HepG2 (cell line): ENCODE results near the gene ARL10. TPM values are rescaled to one million over a fixed set of nuclear protein-coding genes. Genes with fewer than 3 reads are reported as not detected.

Experiments
- ATAC-seq: fragments of 200-7000 bp; cut with Tn5 transposase; 3 replicates; pipeline ENCODE4 v1.9.1; 2020; ENCODE audit warnings: mild to moderate bottlenecking, moderate library complexity
- BruUV-seq: library from RNA; stranded (reverse); fragments of 400-500 nt; replicated peaks from 2 replicates; lab custom pipeline; 2021; lab: Mats Ljungman, UMichigan
- CTCF ChIA-PET: fragments of 300-600 bp; formaldehyde crosslinking; extraction: SDS; loops from one replicate; lab custom pipeline; 2021; ENCODE audit warnings: low total read pairs, inconsistent platforms, low intra/inter-chr PET ratio; lab: Yijun Ruan, JAX
- POLR2A ChIA-PET: fragments of 350-600 bp; sonication (Branson Sonifier 250); formaldehyde crosslinking; loops from one replicate; lab custom pipeline; 2020; ENCODE audit warnings: antibody characterized with exemption, inconsistent platforms; lab: Yijun Ruan, JAX
- DNase-seq: peaks from one replicate; pipeline ENCODE4 v3.0.0-alpha.2; 2015; ENCODE audit warnings: low spot score
- FAIRE-seq: peaks from 3 replicates; lab custom pipeline; 2011; peaks lifted over from hg19 to GRCh38; lab: Jason Lieb, UNC
- H2AFZ ChIP-seq: one replicate; pipeline ENCODE4 v1.6.1; 2011; ENCODE audit warnings: low read length, inconsistent platforms
- H3K27ac ChIP-seq: fragments of 300-600 bp; 3 replicates; pipeline ENCODE4 v1.8.0; 2011; ENCODE audit warnings: mixed run types, mild to moderate bottlenecking, mixed read lengths, low read length, inconsistent platforms; ENCODE audit not compliant: insufficient read depth; ENCODE audit errors: extremely low read length
- H3K27me3 ChIP-seq, 2 experiments: fragments of 200-600 bp in 1 of 2; 2 replicates in 1 of 2; 3 replicates in 1 of 2; pipeline versions ENCODE4 v1.6.0 to v1.8.0; 2011; ENCODE audit warnings: low read length in 2 of 2, mild to moderate bottlenecking in 2 of 2, moderate library complexity in 2 of 2, inconsistent platforms in 1 of 2; ENCODE audit not compliant: insufficient read depth in 2 of 2, control insufficient read depth in 1 of 2
- H3K36me3 ChIP-seq, 2 experiments: fragments of 200-600 bp in 1 of 2; replicated peaks in 1 of 2; 2 replicates in 1 of 2; 3 replicates in 1 of 2; pipeline versions ENCODE4 v1.5.1 to v1.8.0; 2011; ENCODE audit warnings: low read length in 2 of 2, inconsistent platforms in 1 of 2; ENCODE audit not compliant: insufficient read depth in 2 of 2, control insufficient read depth in 1 of 2
- H3K4me1 ChIP-seq: 2 replicates; pipeline ENCODE4 v1.5.1; 2012; ENCODE audit warnings: low read length, inconsistent platforms; ENCODE audit not compliant: insufficient read depth
- H3K4me2 ChIP-seq: 2 replicates; pipeline ENCODE4 v1.6.0; 2011; ENCODE audit warnings: low read depth, low read length, inconsistent platforms
- H3K4me3 ChIP-seq, 3 experiments: fragments of 200-600 bp in 1 of 3; sonication (generic), shearing (Covaris generic) in 1 of 3; replicated peaks in 1 of 3; 2 replicates each; pipeline ENCODE4 v1.5.1; 2011 to 2016; ENCODE audit warnings: low read length in 3 of 3, inconsistent platforms in 2 of 3, low read depth in 2 of 3, mild to moderate bottlenecking in 2 of 3, control low read depth in 1 of 3, mixed read lengths in 1 of 3; ENCODE audit not compliant: insufficient read depth in 1 of 3
- H3K79me2 ChIP-seq: one replicate; pipeline ENCODE4 v1.6.1; 2011; ENCODE audit warnings: low read length, inconsistent platforms; ENCODE audit not compliant: insufficient read depth
- H3K9ac ChIP-seq: 2 replicates; pipeline ENCODE4 v1.6.0; 2011; ENCODE audit warnings: mild to moderate bottlenecking, low read depth, low read length, inconsistent platforms; ENCODE audit not compliant: insufficient read depth
- H3K9me3 ChIP-seq: 2 replicates; pipeline ENCODE4 v1.5.1; 2012; ENCODE audit warnings: mild to moderate bottlenecking, low read length
- H4K20me1 ChIP-seq: 2 replicates; pipeline ENCODE4 v1.6.0; 2011; ENCODE audit warnings: inconsistent platforms, mild to moderate bottlenecking, low read length, moderate library complexity; ENCODE audit not compliant: insufficient read depth
- BCLAF1 ChIP-seq: fragments of 450-650 bp; IDR thresholded peaks from 2 replicates; pipeline ENCODE4 v1.6.1; 2017; ENCODE audit warnings: mild to moderate bottlenecking
- CBFB ChIP-seq: sonication (generic); formaldehyde crosslinking; IDR thresholded peaks from 2 replicates; pipeline ENCODE4 v1.4.0; 2020; ENCODE audit warnings: missing genetic modification reagents
- ISL2 ChIP-seq: sonication (generic); formaldehyde crosslinking; IDR thresholded peaks from 2 replicates; pipeline ENCODE4 v1.5.0; 2020; ENCODE audit warnings: missing genetic modification reagents
- JUN ChIP-seq: sonication (generic); formaldehyde crosslinking; IDR thresholded peaks from 2 replicates; pipeline ENCODE4 v1.4.0; 2020; ENCODE audit warnings: mild to moderate bottlenecking, missing genetic modification reagents
- MATR3 ChIP-seq: sonication (generic); formaldehyde crosslinking; IDR thresholded peaks from 2 replicates; pipeline ENCODE4 v1.4.0; 2020; ENCODE audit warnings: missing genetic modification reagents
- MTF2 ChIP-seq: sonication (generic); formaldehyde crosslinking; IDR thresholded peaks from 2 replicates; pipeline ENCODE4 v1.5.0; 2020; ENCODE audit warnings: missing genetic modification reagents, borderline replicate concordance
- NONO ChIP-seq, 2 experiments: fragments of 450-650 bp in 1 of 2; sonication (generic) in 1 of 2; formaldehyde crosslinking in 1 of 2; IDR thresholded peaks in 1 of 2; conservative IDR thresholded peaks in 1 of 2; 2 replicates each; pipeline versions ENCODE4 v1.6.1 to v1.8.0; 2017 to 2022; ENCODE audit warnings: mild to moderate bottlenecking in 1 of 2, missing genetic modification reagents in 1 of 2, moderate library complexity in 1 of 2
- PAF1 ChIP-seq: IDR thresholded peaks from 2 replicates; pipeline ENCODE4 v1.6.1; 2016; ENCODE audit warnings: missing genetic modification reagents, missing compliant biosample characterization
- XBP1 ChIP-seq: sonication (generic); formaldehyde crosslinking; IDR thresholded peaks from 2 replicates; pipeline ENCODE4 v1.5.0; 2020; ENCODE audit warnings: missing genetic modification reagents
- ZIK1 ChIP-seq: sonication (generic); formaldehyde crosslinking; IDR thresholded peaks from 2 replicates; pipeline ENCODE4 v1.5.0; 2020; ENCODE audit warnings: mild to moderate bottlenecking, low read depth, missing genetic modification reagents, borderline replicate concordance
- ZNF329 ChIP-seq: sonication (generic); formaldehyde crosslinking; IDR thresholded peaks from 2 replicates; pipeline ENCODE4 v1.9.0; 2021; ENCODE audit warnings: low read depth, mild to moderate bottlenecking, missing genetic modification reagents
- ZNF670 ChIP-seq: sonication (generic); formaldehyde crosslinking; IDR thresholded peaks from 2 replicates; pipeline ENCODE4 v1.8.0; 2022; ENCODE audit warnings: mild to moderate bottlenecking, missing genetic modification reagents, borderline replicate concordance
- ZNF768 ChIP-seq: sonication (generic); formaldehyde crosslinking; IDR thresholded peaks from 2 replicates; pipeline ENCODE4 v1.4.0; 2020; ENCODE audit warnings: missing genetic modification reagents
- WGBS: methylation state at CpG from one replicate; pipeline ENCODE4 v1.1.6; 2017; ENCODE audit warnings: low lambda C conversion rate; 5-methylcytosine and 5-hydroxymethylcytosine counted together
- in situ Hi-C: cut with HindIII; loops from 2 replicates; pipeline ENCODE4 v1.10.0; 2017; ENCODE audit warnings: low pct_unique_long_range_greater_than_20kb; ENCODE audit not compliant: extremely low pct_ligation_motif_present
- intact Hi-C: fragments of 100-400 bp; cut with micrococcal nuclease; formaldehyde crosslinking; loops from one replicate; pipeline ENCODE4 v1.10.0; 2022; ENCODE audit not compliant: unreplicated experiment
- polyA plus RNA-seq, 8 experiments: library from polyadenylated mRNA; depleted of rRNA in 3 of 8; stranded (reverse) in 7 of 8; unstranded in 1 of 8; fragments of >200 nt; fragmentation: Illumina TruSeq in 4 of 8; extraction: Trizol in 4 of 8; gene quantifications; 2 replicates each; pipeline versions ENCODE4 v1.2.1 to v1.2.3, GENCODE V29; 2011 to 2016; ENCODE audit warnings: low read depth in 4 of 8, missing spikeins in 1 of 8, mixed read lengths in 1 of 8; ENCODE audit not compliant: insufficient read depth in 1 of 8
- total RNA-seq, 5 experiments: library from RNA; depleted of rRNA; stranded (reverse); fragments of >200 nt; fragmentation: Illumina TruSeq; extraction: Trizol; gene quantifications; 2 replicates each; pipeline ENCODE4 v1.2.3, GENCODE V29; 2016; ENCODE audit warnings: low read depth in 1 of 5
- TF ChIP-seq, protein P1 (sequence below): sonication (generic); formaldehyde crosslinking; IDR thresholded peaks from 2 replicates; pipeline ENCODE4 v1.4.0; 2020; ENCODE audit warnings: missing genetic modification reagents

ARL10 gene
- total and polyA plus RNA-seq, 2 of the 13 experiments (the other 11 are each of a cell fraction or from before 2014, with no cell fraction given) = 0.18 to 0.50 TPM

DNA sequence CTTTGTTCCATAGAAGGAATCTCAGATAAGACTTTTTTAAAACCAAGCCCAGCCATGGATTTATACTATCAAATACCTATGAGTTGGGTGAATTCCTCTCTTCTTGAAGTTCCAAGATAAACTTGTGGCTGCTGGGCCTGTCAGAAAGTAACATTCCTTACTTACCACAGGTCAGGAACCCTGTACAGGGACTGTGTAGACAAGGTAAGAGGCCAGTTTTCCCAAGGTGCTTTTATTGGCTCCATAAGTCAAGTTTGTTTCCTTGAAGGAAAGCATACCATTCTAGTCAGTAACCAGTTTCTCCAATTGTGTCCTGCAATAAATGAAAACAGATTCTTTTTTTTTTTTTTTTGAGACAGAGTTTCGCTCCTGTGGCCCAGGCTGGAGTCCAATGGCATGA, 59.9 kb downstream of the ARL10 start:
- no peaks in the 10 kb centered on the region for H3K9me3 ChIP-seq
- WGBS = 48% methylated on average over 1 of the region's 1 CpG
- no peaks in the 10 kb centered on the region for H3K27me3 ChIP-seq
- H4K20me1 ChIP-seq = no peaks in the 10 kb centered on the region
- POLR2A ChIA-PET = no interaction called here
- DNase-seq (no peak), FAIRE-seq (no peak), ATAC-seq (no peak)
- H3K4me1 ChIP-seq = peaks cover 6% of the 10 kb centered on the region
- in situ Hi-C loops = loop anchor here (25.0 kb wide), 1 partner anchor 563 kb away; the partner anchor contains the start of gene CPLX2
- TF ChIP-seq ZNF329 (CRISPR knock-in tag) (no peak), PAF1 (CRISPR knock-in tag) (no peak), NONO (IDR thresholded peaks at IDR 0.05) (no peak), NONO (CRISPR knock-in tag; conservative IDR thresholded peaks at IDR 0.05) (no peak), ZNF768 (CRISPR knock-in tag) (no peak)
- H2AFZ ChIP-seq = no peak overlapping the region
- no peaks in the 10 kb centered on the region for H3K36me3 ChIP-seq
- CTCF ChIA-PET = no interaction called here
- intact Hi-C loops = no loop called here
- H3K27ac ChIP-seq = no peak overlapping the region
- H3K79me2 ChIP-seq = no peaks in the 10 kb centered on the region
- H3K4me3 ChIP-seq = no peak overlapping the region
- BruUV-seq = no TSS peak
- no peak overlapping the region for H3K4me2 ChIP-seq
- no peak overlapping the region for H3K9ac ChIP-seq

DNA sequence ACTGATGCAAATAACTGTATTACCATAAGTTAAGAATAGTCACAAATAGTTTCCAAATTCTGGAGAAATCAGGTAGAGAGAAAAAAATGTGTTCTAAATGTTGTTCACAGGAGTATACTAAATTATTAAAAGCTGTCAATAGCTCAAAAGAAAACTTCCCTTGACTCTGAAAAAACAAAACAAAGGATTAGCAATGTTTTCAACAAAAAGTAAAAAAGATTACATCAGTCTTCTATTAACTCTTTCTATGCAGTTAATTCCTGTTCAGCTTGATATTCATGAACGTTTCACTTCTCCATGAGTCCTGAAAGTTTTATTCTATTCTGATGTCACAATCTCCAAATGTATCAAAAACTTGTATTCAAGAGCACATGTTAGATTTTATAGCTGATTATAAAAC, 60.5 kb downstream of the ARL10 start:
- Histone ChIP-seq H3K9me3 (no peaks in the 10 kb centered on the region), H2AFZ (no peak overlapping the region), H3K27me3 (no peaks in the 10 kb centered on the region), H3K4me3 (no peak overlapping the region), H3K36me3 (no peaks in the 10 kb centered on the region), H3K9ac (no peak overlapping the region), H3K4me1 (peaks cover 12% of the 10 kb centered on the region), H4K20me1 (no peaks in the 10 kb centered on the region), H3K27ac (no peak overlapping the region), H3K4me2 (no peak overlapping the region), H3K79me2 (no peaks in the 10 kb centered on the region)
- ChIA-PET CTCF (no interaction called here), POLR2A (no interaction called here)
- in situ Hi-C loops (loop anchor here (25.0 kb wide), 1 partner anchor 563 kb away; the partner anchor contains the start of gene CPLX2), intact Hi-C loops (no loop called here)
- WGBS = 61% methylated on average over 1 of the region's 1 CpG
- DNase-seq = no peak
- no peak for ATAC-seq
- no TSS peak for BruUV-seq
- FAIRE-seq = no peak
- TF ChIP-seq XBP1 (no peak), CBFB (CRISPR knock-in tag) (no peak), JUN (CRISPR knock-in tag) (no peak), MATR3 (no peak), ZNF670 (CRISPR knock-in tag) (no peak), MTF2 (CRISPR knock-in tag) (no peak), ISL2 (CRISPR knock-in tag) (no peak), ZIK1 (CRISPR knock-in tag) (no peak), BCLAF1 (no peak)
- TF ChIP-seq, protein P1, sequence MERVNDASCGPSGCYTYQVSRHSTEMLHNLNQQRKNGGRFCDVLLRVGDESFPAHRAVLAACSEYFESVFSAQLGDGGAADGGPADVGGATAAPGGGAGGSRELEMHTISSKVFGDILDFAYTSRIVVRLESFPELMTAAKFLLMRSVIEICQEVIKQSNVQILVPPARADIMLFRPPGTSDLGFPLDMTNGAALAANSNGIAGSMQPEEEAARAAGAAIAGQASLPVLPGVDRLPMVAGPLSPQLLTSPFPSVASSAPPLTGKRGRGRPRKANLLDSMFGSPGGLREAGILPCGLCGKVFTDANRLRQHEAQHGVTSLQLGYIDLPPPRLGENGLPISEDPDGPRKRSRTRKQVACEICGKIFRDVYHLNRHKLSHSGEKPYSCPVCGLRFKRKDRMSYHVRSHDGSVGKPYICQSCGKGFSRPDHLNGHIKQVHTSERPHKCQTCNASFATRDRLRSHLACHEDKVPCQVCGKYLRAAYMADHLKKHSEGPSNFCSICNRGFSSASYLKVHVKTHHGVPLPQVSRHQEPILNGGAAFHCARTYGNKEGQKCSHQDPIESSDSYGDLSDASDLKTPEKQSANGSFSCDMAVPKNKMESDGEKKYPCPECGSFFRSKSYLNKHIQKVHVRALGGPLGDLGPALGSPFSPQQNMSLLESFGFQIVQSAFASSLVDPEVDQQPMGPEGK (CRISPR knock-in tag) = no peak
